NCI-H748 (cell line): Measurements from ENCODE around the gene ANKHD1.

Experiments
- DNase-seq: peaks from one replicate; lab custom pipeline; 2025; ENCODE audit not compliant: unreplicated experiment; lab: John Stamatoyannopoulos, UW

The ANKHD1 gene

GRCh38 chr5:140401362-140402257 lies at the start of gene ANKHD1:
Gene ANKHD1, plus strand, starts transcription at chr5:140401833. Its CDS starts 135 bp downstream, at chr5:140401968.
- DNase-seq, result peak; percentile 100

- DNase-seq, result no peak
Observed at GRCh38 chr5:140355546-140355945, 46.1 kb upstream of the ANKHD1 start.

GRCh38 chr5:140356853-140357725 lies 44.5 kb upstream of the ANKHD1 start:
- no peak for DNase-seq

- peak; percentile 84 for DNase-seq
Observed at GRCh38 chr5:140357726-140358093, 43.9 kb upstream of the ANKHD1 start.

GRCh38 chr5:140358738-140359310 lies 42.8 kb upstream of the ANKHD1 start:
- peak; percentile 27 for DNase-seq

GRCh38 chr5:140360101-140360500 lies 41.5 kb upstream of the ANKHD1 start, which contains the start of gene SLC4A9:
Gene SLC4A9, plus strand, starts transcription at chr5:140360194. Its CDS starts 43 bp downstream, at chr5:140360237.
- no peak for DNase-seq

GRCh38 chr5:140360681-140361479 lies 40.8 kb upstream of the ANKHD1 start:
- DNase-seq, result no peak

- DNase-seq, result no peak
Observed at GRCh38 chr5:140361901-140362300, 39.7 kb upstream of the ANKHD1 start.

GRCh38 chr5:140362311-140362710 lies 39.3 kb upstream of the ANKHD1 start:
- DNase-seq, result no peak

- DNase-seq, result peak; percentile 67
Observed at GRCh38 chr5:140362875-140363630, 38.6 kb upstream of the ANKHD1 start.

GRCh38 chr5:140363631-140364471 lies 37.8 kb upstream of the ANKHD1 start:
- no peak for DNase-seq

- no peak for DNase-seq
Observed at GRCh38 chr5:140364472-140364765, 37.2 kb upstream of the ANKHD1 start.

- no peak for DNase-seq
Observed at GRCh38 chr5:140365282-140365681, 36.4 kb upstream of the ANKHD1 start.

- DNase-seq, result no peak
Observed at GRCh38 chr5:140365941-140366340, 35.7 kb upstream of the ANKHD1 start.

- DNase-seq, result no peak
Observed at GRCh38 chr5:140366589-140367255, 34.9 kb upstream of the ANKHD1 start.

GRCh38 chr5:140367256-140368013 lies 34.2 kb upstream of the ANKHD1 start:
- DNase-seq, result no peak

GRCh38 chr5:140371356-140372151 lies 30.1 kb upstream of the ANKHD1 start:
- no peak for DNase-seq
